ENCODE results near the gene FADS2.

FADS2 gene

GRCh38 chr11:61806785-61807184 is 21.3 kb upstream of the FADS2 start:
- TF ChIP-seq, protein P1, sequence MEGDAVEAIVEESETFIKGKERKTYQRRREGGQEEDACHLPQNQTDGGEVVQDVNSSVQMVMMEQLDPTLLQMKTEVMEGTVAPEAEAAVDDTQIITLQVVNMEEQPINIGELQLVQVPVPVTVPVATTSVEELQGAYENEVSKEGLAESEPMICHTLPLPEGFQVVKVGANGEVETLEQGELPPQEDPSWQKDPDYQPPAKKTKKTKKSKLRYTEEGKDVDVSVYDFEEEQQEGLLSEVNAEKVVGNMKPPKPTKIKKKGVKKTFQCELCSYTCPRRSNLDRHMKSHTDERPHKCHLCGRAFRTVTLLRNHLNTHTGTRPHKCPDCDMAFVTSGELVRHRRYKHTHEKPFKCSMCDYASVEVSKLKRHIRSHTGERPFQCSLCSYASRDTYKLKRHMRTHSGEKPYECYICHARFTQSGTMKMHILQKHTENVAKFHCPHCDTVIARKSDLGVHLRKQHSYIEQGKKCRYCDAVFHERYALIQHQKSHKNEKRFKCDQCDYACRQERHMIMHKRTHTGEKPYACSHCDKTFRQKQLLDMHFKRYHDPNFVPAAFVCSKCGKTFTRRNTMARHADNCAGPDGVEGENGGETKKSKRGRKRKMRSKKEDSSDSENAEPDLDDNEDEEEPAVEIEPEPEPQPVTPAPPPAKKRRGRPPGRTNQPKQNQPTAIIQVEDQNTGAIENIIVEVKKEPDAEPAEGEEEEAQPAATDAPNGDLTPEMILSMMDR (conservative IDR thresholded peaks at IDR 0.05) = no peak

GRCh38 chr11:61810671-61811175 is 17.4 kb upstream of the FADS2 start:
- no peak overlapping the region for H3K27ac ChIP-seq
- TF ChIP-seq, protein P1 (conservative IDR thresholded peaks at IDR 0.05) = no peak

More at GRCh38 chr11:61806785-61807184, 21.3 kb upstream of the FADS2 start:
- no peak overlapping the region for H3K27ac ChIP-seq

DNA sequence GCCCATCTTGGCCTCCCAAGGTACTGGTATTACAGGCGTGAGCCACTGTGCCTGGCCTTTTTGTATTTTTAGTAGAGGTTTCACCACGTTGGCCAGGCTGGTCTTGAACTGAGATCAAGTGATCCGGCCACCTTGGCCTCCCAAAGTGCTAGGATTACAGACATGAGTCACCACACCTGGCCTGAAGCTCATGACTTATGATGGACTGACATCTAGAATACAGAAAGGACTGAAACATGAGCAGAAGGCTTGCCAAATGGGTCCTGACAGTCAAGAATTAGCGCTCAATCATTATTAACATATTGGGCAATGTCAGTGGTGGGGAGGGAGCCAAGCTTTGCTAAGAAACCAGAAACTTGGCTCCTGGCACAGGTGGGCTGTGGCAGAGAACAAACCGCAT is 16.3 kb upstream of the FADS2 start:
- no peak overlapping the region for H3K27ac ChIP-seq
- TF ChIP-seq, protein P1 (conservative IDR thresholded peaks at IDR 0.05) = no peak

DNA sequence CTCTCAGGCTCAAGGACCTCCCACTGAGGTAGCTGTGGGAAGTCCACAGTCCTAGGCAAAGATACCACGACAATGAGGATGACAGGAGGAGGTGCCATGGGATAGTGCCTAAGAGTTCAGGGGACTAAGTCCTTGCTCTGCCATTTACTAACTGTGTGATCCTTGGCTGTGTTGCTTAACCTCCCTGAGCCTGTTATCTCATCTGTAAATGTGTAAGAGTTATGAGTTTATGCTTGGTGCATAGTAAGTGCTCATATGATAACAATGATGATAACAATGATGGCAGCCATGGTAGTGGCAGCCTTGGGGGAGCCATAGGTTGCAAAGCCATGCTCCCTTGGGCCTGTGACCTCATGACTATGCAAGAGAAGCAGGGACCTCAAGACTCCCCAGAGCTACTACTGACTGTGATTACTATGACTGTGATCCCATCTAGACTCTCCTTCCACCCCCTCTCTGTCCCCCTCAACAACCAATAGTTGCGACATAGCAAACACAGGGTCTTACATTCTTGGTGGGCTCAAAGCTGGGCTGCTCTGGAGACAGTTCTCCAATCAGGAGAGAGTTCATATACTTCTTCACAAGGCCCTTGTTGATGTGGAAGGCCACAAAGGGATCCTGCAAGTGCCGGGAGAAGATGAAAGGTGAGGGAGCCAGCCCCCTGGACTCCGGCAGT is 15.2 kb upstream of the FADS2 start:
- no peak overlapping the region for H3K27ac ChIP-seq
- TF ChIP-seq, protein P1 (conservative IDR thresholded peaks at IDR 0.05) = no peak

GRCh38 chr11:61814247-61814957 is 13.7 kb upstream of the FADS2 start:
- peak overlapping the region; percentile 94 for H3K27ac ChIP-seq
- TF ChIP-seq, protein P1 (conservative IDR thresholded peaks at IDR 0.05) = no peak

DNA sequence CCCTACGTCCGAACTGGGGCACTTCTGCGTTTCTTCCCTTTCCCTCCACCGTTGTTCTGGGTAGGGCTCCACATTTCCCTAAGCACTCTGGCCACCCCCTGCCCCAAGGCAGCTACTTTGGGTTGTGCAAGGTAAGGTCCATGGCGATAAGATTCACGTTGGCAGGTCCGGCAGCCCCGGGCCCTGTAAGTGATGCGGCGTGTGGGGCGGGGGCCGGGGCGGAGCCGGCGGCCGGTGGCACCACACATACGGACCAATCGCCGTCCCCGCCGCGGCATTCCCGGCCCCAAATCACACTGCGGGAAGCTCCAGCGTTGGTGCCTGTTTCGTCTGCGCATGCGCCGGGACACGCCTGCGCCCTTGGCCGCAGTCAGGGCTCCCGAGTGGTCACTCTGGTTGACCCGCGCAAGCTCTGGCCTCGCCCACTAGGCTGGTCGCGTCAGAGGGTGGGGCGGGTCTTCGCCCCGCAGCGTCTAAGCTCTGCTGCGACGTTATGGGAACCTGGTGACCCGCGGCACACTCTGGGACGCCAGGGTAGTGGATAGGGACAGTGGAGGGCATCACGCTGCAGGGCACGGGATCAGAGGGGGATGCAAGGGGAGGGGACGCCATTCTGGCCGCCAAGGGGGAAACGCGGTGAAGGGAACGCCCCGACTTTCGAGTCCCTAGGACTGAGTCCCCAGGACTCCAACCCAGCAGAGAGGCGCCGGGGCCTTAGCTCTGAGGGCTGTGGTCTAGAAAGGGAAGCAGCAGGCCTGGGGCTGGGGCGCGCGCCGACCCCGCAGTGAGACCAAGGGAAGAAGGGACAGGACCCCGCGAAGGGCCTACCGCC is 12.9 kb upstream of the FADS2 start:
- TF ChIP-seq, protein P1 (conservative IDR thresholded peaks at IDR 0.05) = no peak
- peak overlapping the region; percentile 94 for H3K27ac ChIP-seq
